IPS-15b (cell line): ENCODE measurements around the gene LMF2.

ENCODE experiments used
- H3K27me3 ChIP-seq: one replicate; pipeline ENCODE4 v1.6.1; 2013; ENCODE audit warnings: low read length; ENCODE audit not compliant: control insufficient read depth, insufficient read depth
- H3K36me3 ChIP-seq: one replicate; pipeline ENCODE4 v1.6.1; 2013; ENCODE audit warnings: low read length; ENCODE audit not compliant: control insufficient read depth, insufficient read depth
- H3K4me1 ChIP-seq: one replicate; pipeline ENCODE4 v1.6.1; 2013; ENCODE audit warnings: mild to moderate bottlenecking, low read length; ENCODE audit not compliant: control insufficient read depth, insufficient read depth
- H3K4me3 ChIP-seq: one replicate; pipeline ENCODE4 v1.5.1; 2013; ENCODE audit warnings: low read depth, low read length
- H3K9ac ChIP-seq: one replicate; pipeline ENCODE4 v1.6.1; 2013; ENCODE audit warnings: low read depth, mild to moderate bottlenecking, low read length
- H3K9me3 ChIP-seq: one replicate; pipeline ENCODE4 v1.6.1; 2013; ENCODE audit warnings: mild to moderate bottlenecking, low read length; ENCODE audit not compliant: control insufficient read depth, insufficient read depth

Gene LMF2

GRCh38 chr22:50471962-50472361, 35.5 kb downstream of the LMF2 start:
- peaks cover 12% of the 10 kb centered on the region for H3K4me1 ChIP-seq
- H3K4me3 ChIP-seq, result no peak overlapping the region
- H3K9me3 ChIP-seq, result no peaks in the 10 kb centered on the region
- no peaks in the 10 kb centered on the region for H3K27me3 ChIP-seq
- no peak overlapping the region for H3K9ac ChIP-seq
- H3K36me3 ChIP-seq, result peaks cover 23% of the 10 kb centered on the region

GRCh38 chr22:50471197-50471847, 36.2 kb downstream of the LMF2 start:
- peaks cover 29% of the 10 kb centered on the region for H3K36me3 ChIP-seq
- no peaks in the 10 kb centered on the region for H3K9me3 ChIP-seq
- no peak overlapping the region for H3K4me3 ChIP-seq
- H3K4me1 ChIP-seq, result peaks cover 12% of the 10 kb centered on the region
- no peaks in the 10 kb centered on the region for H3K27me3 ChIP-seq
- no peak overlapping the region for H3K9ac ChIP-seq

GRCh38 chr22:50470491-50470890, 37.0 kb downstream of the LMF2 start:
- Histone ChIP-seq H3K36me3 (peaks cover 37% of the 10 kb centered on the region), H3K9ac (peak overlapping the region; percentile 57), H3K27me3 (no peaks in the 10 kb centered on the region), H3K4me3 (no peak overlapping the region), H3K9me3 (no peaks in the 10 kb centered on the region), H3K4me1 (peaks cover 12% of the 10 kb centered on the region)

- H3K9ac ChIP-seq, result peak overlapping the region; percentile 57
- no peak overlapping the region for H3K4me3 ChIP-seq
- H3K36me3 ChIP-seq, result peaks cover 46% of the 10 kb centered on the region
- no peaks in the 10 kb centered on the region for H3K9me3 ChIP-seq
- peaks cover 12% of the 10 kb centered on the region for H3K4me1 ChIP-seq
- no peaks in the 10 kb centered on the region for H3K27me3 ChIP-seq
Measured at GRCh38 chr22:50469377-50470305, 37.9 kb downstream of the LMF2 start.

- Histone ChIP-seq H3K4me1 (peaks cover 12% of the 10 kb centered on the region), H3K9ac (peak overlapping the region; percentile 47)
Measured at GRCh38 chr22:50468626-50469025, 38.9 kb downstream of the LMF2 start.

GRCh38 chr22:50467773-50468440, 39.6 kb downstream of the LMF2 start:
- H3K9me3 ChIP-seq, result no peaks in the 10 kb centered on the region
- H3K36me3 ChIP-seq, result peaks cover 62% of the 10 kb centered on the region
- no peaks in the 10 kb centered on the region for H3K27me3 ChIP-seq
- no peak overlapping the region for H3K9ac ChIP-seq
- H3K4me1 ChIP-seq, result peaks cover 8% of the 10 kb centered on the region
- no peak overlapping the region for H3K4me3 ChIP-seq

More at GRCh38 chr22:50468626-50469025, 38.9 kb downstream of the LMF2 start:
- Histone ChIP-seq H3K9me3 (no peaks in the 10 kb centered on the region), H3K36me3 (peaks cover 56% of the 10 kb centered on the region), H3K27me3 (no peaks in the 10 kb centered on the region), H3K4me3 (no peak overlapping the region)

- Histone ChIP-seq H3K36me3 (peaks cover 60% of the 10 kb centered on the region), H3K4me3 (no peak overlapping the region), H3K27me3 (no peaks in the 10 kb centered on the region), H3K4me1 (peaks cover 8% of the 10 kb centered on the region), H3K9ac (no peak overlapping the region), H3K9me3 (no peaks in the 10 kb centered on the region)
Measured at GRCh38 chr22:50467341-50467740, 40.2 kb downstream of the LMF2 start.

- Histone ChIP-seq H3K4me3 (no peak overlapping the region), H3K4me1 (peaks cover 6% of the 10 kb centered on the region), H3K36me3 (peaks cover 72% of the 10 kb centered on the region), H3K27me3 (no peaks in the 10 kb centered on the region), H3K9ac (no peak overlapping the region), H3K9me3 (no peaks in the 10 kb centered on the region)
Measured at GRCh38 chr22:50465066-50465930, 42.2 kb downstream of the LMF2 start.

GRCh38 chr22:50464451-50464850, 43.1 kb downstream of the LMF2 start:
- Histone ChIP-seq H3K4me1 (no peaks in the 10 kb centered on the region), H3K27me3 (no peaks in the 10 kb centered on the region), H3K36me3 (peaks cover 79% of the 10 kb centered on the region), H3K4me3 (no peak overlapping the region), H3K9me3 (no peaks in the 10 kb centered on the region), H3K9ac (no peak overlapping the region)

GRCh38 chr22:50463188-50463900, 44.2 kb downstream of the LMF2 start:
- Histone ChIP-seq H3K27me3 (no peaks in the 10 kb centered on the region), H3K9me3 (no peaks in the 10 kb centered on the region), H3K4me3 (no peak overlapping the region), H3K4me1 (no peaks in the 10 kb centered on the region), H3K36me3 (peaks cover 90% of the 10 kb centered on the region), H3K9ac (no peak overlapping the region)
